ENCODE data around the gene MBOAT7.
"Not testable (repeated sequence)": the region's sequence is repeated elsewhere in the genome, so short reads cannot be mapped to it uniquely, and the experiment has no call there.

Gene MBOAT7

DNA sequence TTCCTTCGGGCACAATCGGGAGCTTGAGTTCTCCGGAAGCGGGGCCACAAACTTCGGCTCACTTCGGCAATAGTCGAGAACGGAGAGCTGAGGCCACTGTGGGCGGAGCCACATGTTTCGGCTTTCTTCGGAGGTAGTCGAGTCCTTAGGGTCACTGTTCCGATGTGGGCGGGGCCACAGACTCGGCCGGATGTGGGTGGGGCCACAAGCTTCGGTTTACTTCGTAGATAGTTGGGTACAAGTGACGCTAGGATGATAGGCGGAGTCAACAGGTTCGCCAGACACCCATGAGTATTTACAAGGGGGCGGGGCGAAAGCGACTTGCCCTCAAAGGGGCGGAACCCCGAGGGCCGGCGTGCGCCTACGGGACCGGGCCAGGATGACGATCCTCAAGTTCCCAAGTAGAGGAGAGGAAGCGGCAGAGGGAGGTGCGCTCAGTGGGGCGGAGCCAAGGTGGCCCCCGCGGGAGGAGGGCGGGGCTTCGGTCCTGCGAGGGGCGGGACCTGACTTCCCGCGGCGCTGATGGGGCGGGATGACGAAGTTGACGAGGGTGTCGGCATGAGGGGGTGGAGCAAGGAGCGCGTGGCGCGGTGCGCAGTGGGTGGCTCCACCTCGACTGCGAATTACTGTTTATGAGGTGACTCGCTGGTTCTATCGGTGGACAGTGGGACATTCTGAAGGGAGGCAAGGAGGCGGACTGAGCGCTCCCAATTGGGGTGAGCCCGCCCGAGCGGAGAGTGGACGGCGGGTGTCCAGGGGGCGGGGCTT is 539 bp upstream of the MBOAT7 start:
- peak; percentile 100 for DNase-seq (ENCODE audit: low read depth in 2 of 2, low spot score in 1 of 2)

DNA sequence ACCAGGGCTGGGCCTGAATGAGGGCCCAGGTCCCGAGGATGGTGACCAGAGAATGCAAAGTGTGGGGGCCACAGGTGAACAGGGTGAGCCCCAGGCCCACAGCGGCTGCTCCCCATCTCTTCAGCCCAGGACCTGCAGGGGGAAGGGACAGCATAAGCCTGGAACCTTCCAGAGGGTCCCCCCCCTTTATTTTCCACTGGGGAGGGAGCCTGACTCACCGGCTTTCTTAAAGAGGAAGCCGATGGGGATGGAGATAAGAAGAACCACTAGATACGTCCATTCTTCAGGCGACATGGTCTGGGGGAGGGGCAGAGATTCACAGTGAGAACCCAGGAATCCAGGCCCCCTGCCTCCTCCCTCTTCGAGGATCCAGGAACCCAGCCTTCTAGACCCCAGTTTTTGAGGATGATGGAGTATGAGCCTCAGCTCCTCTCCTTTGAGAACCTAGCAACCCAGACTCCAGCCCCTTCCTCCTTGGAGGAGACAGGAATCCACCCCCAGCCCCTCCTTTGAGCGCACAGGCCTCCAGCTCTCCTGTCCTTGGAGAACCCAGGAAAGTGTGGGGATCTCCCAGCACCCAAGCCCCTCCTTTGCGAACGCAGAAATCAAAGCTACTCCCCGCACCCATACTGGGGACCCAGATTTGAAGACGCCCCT is 1.0 kb downstream of the MBOAT7 start:
- no peak for DNase-seq (ENCODE audit: low read depth in 2 of 2, low spot score in 1 of 2)

DNA sequence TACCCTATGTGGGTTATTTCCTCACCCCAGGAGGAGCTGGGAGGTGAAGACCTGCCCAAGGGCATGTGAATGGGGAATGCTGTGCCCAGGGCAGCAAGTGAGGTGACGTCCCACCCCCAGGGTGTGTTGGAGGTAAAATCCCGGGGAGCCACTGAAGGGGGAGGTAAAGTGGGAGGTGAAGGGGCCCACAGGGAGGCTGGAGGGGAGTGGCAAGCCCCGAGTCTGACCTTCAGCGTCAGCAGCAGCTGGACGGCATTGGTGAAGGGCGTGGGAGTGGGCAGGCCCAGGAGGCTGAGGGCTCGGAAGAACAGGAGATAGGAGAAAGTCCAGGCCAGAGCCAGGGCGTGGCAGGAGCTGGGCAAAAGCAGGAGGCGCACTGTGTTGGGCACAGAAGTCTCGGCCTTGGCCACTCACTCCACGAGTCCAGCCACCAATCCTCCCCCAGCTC is 2.4 kb downstream of the MBOAT7 start:
- DNase-seq (ENCODE audit: low read depth in 2 of 2, low spot score in 1 of 2), result no peak

DNA sequence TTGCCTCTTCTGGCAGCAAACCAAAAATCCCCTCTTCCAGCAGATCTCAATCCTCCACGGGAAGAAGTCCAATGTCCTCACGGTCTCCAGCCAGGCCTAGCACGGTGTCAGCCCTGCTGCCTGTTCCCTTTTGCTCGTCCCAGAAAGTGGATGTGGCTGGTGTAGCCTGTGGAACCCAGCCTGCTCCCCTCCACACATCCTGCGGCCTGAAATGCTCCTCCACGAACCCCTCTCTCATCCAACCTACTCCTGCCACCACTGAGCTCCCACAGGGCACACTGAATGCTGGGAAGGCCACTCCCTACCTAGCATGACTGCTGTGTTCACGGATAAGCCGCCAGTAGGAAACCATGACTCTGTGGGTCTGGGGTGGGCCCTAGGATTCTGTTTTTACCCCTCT is 3.0 kb downstream of the MBOAT7 start:
- no peak for DNase-seq (ENCODE audit: low read depth in 2 of 2, low spot score in 1 of 2)

DNA sequence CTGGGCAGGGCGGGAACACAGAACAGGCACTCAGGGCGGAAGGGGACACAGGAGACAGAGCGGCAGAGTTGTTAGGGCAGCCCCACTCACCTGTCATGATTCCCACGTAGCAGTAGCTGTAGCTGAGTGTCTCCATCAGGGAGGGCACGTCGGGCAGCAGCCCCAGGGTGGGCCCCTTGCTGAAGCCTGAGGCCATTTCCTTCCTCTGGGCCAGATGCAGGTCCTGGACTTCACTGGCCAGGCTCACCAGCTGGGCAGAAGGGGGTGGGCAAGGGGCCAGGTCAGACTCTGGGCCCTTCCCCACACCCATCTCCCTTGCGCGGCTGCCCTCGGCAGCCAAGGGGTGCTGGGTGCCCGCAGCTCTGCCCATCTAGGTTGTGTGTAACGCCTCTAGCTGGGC is 5.9 kb downstream of the MBOAT7 start:
- DNase-seq (ENCODE audit: low read depth in 2 of 2, low spot score in 1 of 2), result no peak

DNA sequence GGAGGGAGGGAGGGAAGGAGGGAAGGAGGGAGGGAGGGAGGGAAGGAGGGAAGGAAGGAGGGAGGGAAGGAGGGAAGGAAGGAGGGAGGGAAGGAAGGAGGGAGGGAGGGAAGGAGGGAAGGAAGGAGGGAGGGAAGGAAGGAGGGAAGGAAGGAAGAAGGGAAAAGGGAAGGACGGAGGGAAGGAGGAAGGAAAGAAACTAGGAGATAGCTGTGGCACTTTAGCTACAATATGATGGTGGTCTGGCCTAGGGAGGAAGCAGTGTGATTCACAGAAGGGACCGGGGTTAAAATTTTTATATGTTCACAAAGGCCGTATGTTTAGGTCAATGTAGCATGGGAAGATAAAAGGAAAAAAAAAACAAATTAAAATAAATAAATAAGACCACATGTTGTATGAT is 7.5 kb downstream of the MBOAT7 start:
- not testable (repeated sequence) for DNase-seq (ENCODE audit: low read depth in 2 of 2, low spot score in 1 of 2)

DNA sequence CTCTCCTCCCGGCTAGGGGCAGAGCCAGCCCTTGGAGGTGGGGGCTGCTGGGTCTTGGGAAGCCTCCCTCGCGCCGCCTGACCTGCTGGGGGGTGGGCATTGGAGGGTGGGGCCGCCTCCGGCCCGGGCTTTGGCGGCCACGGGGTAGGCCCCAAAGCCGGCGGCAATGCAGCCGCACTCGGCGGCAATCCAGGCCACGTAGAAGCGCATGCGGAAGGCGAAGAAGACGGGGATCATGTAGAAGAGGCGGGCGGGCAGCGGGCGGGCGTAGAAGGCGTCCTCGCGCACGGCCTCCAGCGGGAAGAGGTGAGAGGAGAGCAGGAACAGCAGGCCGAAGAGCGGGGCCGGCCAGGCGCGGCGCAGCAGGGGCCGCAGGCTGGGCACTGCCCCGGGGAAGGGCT is 8.7 kb downstream of the MBOAT7 start:
- no peak for DNase-seq (ENCODE audit: low read depth in 2 of 2, low spot score in 1 of 2)

DNA sequence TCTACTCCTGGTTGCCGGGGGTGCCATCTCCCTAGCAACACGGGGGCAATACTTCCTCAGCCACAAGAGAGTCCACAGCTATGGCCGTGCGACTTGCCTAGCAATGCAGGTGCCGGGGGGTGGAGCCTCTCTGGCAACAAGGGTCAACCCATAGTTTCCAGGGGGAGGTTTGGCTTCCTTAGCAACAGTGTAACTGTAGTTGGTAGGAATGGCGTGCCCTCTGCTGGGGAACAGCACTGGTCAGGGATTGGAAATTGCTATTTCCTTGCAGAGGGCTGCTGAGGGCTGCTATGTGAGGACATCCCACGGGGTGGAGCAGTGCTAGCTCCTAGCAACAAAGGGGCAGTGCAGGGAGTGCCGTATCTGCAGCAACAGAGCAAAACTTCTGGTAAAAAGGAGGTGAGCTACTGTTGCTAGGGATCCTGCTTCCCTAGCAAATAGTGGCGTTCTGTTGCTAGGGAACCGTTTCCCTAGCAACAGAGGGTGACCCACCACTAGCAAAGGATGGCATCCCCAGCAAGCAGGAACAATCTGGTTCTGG is 9.4 kb downstream of the MBOAT7 start:
- no peak for DNase-seq (ENCODE audit: low read depth in 2 of 2, low spot score in 1 of 2)

DNA sequence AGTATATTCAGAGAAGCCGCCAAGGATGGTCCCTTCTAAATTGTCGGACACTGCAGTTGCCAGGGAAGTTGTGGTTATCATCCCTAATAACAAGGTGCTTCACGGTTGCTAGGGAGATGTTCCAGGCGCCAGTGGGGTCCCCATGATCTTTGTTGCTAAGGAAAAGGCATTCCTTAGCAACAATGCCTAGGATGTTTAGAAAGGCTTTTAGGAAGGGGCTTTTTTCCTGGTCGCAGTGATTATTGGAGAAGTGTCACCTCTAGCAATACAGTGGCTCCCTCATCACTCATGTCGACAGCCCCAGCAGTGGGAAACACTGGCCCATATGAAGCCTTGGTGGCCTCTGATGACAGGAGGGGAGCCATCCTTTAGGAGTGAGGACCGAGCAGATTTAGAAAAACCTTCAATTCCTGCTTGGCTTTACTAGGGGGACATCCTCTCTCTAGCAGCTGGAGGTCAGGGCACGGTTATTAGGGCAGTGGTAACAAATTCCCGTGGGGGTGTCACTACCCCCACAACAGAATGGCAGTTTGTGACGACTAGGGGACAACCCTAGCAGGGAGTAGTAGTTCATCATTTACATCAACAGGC is 10.0 kb downstream of the MBOAT7 start:
- no peak for DNase-seq (ENCODE audit: low read depth in 2 of 2, low spot score in 1 of 2)

DNA sequence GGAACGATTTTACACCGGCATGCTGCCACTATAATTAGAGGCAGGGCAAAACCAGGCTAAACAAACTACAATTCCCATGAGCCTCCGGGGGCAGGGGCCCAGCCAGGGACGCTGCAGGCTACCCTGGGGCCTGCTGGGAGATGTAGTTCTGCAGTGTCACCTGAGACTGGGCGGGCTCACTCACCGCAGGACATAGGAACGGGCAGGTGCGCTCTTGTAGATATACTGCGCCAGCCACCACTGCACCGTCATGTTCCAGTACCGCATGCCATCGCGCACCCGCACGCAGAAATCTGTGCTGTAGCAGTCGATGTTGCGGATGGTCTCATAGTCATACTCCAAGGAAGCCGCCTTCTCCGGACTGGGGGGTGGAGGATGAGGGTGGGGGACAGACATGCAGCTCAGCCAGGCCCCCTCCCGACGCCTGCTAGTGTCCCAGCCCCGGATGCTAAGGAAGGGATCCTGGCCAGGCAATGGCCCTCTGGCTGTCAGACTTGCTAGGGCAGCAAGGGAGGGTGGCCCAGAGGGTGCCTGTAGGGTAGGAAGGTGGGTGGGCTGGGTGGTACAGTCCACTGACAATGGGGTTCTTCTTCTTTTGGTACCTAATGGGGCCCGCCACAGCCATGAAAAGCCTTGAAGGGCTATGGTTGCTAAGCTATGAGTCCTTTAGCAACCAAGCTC is 10.7 kb downstream of the MBOAT7 start:
- DNase-seq (ENCODE audit: low read depth in 2 of 2, low spot score in 1 of 2), result no peak

DNA sequence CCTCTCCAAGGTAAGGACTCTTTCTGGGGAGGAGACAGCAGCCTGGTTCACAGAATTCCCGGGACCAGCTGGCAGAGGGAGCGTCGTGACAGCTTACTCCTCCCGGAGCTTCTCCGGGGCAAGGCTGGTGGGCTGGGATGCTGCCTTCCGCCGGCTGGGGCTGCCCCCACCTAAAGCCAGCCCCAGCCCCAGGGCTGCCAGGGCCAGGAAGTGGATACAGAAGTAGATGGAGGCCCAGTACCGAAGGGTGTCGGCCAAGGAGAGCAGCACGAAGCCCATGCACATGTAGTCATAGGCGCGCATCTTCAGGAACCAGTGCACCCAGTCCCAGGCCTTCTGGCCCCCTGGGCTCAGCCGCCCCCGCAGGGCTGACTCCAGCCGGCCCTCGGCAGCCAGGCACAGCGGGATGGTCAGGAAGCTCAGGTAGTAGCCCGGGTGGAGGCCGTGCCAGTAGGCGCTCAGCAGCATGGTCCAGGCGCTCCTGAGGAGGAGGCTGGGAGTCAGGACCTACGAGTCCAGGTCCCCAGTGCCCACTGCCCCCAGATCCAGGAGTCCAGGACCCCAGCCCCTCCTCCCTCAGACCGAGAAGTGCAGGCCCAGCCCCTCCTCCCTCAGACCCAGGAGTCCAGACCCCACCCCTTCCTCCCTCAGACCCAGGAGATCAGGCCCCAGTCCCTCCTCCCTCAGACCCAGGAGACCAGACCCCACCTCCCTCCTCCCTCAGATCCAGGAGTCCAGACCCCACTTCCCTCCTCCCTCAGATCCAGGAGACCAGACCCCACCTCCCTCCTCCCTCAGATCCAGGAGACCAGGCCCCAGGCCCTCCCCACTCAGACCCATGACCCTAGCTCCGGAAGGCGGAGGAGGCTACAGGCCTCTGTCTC is 15.2 kb downstream of the MBOAT7 start:
- DNase-seq (ENCODE audit: low read depth in 2 of 2, low spot score in 1 of 2), result no peak

DNA sequence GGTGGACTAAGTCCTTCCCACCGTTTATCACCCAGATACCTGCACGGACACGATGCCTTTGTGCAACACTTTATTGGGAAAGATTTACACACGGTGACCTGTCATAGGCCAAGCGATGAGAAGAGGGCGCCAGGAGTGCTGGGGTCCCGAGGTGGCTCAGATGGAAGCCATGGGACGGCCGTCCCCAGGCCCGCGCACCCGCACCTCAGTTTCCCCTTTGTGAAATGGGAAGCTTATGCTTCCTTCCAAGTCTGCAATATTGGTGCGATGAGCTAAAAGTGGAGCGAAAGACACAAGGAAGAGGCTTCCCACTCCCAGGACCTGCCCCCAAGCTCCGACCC is 16.1 kb downstream of the MBOAT7 start:
- no peak for DNase-seq (ENCODE audit: low read depth in 2 of 2, low spot score in 1 of 2)

DNA sequence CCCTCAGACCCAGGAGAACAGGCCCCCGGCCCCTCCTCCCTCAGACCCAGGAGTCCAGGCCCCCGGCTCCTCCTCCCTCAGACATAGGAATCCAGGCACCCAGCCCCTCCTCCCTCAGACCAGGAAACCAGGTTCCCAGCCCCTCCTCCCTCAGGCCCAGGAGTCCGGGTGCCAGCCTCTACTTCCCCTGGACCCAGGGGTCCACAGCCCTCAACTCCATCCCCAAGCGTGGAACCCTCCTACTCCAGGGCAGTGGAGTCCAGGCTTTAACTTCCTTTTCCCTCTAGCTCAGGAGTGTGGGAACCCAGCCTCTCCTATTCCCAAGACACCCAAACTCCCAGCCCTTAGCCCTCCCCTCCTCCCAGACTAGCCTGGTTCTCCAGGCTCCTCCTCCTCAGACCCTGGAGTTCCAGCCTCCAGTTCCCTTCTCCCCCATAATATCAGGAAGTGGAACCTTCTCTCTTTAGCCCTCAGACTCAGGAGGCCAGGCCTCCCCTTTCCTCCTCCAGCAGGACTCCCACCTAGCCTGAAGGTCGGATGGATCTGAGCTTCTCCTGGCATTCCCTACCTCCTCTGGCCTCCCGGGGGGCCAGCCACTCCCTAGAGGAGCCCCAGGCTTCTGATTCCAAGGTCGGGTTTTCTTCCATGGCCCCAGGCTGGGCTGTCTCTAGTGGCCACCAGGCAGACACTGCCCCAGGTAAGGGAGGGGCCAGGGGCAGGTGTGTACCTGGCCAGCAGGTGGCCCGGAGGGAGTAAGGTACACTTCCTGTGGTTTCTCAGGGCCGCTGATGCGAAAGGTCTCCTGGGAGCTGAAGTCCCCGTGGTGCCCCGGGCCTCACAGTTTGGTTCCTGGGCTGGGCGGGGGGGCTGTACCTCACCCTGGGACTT is 16.7 kb downstream of the MBOAT7 start, which contains the start of gene TMC4:
Gene TMC4, minus strand, starts transcription at position 690 of the 888 bp plus-strand sequence. Its CDS starts 43 bp downstream, at position 647.
- DNase-seq (ENCODE audit: low read depth in 2 of 2, low spot score in 1 of 2), result no peak

DNA sequence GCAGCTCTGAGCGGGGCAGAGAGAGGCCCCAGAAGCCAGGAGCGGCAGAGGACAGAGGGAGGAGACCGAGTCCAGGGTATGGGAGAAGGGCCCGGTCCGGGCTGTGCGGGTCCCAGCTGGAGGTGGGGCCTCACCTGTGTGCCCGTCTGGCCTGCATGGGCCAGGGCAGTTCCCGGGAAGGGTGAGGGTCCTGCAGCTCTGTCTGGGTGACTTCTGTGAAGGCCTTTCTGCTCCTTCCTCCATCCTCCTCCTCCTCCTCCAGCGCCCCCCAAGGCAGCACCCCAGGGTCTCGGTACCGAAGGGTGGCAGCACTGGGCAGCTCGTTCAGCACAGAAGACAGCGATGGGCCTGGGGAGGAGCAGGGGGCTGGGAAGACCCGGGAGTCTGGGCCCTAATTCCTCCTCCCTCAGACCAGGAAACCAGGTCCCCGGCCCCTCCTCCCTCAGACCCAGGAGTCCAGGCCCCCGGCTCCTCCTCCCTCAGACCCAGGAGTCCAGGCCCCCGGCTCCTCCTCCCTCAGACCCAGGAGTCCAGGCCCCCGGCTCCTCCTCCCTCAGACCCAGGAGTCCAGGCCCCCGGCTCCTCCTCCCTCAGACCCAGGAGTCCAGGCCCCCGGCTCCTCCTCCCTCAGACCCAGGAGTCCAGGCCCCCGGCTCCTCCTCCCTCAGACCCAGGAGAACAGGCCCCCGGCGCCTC is 17.5 kb downstream of the MBOAT7 start:
- DNase-seq (ENCODE audit: low read depth in 2 of 2, low spot score in 1 of 2), result not testable (repeated sequence)

DNA sequence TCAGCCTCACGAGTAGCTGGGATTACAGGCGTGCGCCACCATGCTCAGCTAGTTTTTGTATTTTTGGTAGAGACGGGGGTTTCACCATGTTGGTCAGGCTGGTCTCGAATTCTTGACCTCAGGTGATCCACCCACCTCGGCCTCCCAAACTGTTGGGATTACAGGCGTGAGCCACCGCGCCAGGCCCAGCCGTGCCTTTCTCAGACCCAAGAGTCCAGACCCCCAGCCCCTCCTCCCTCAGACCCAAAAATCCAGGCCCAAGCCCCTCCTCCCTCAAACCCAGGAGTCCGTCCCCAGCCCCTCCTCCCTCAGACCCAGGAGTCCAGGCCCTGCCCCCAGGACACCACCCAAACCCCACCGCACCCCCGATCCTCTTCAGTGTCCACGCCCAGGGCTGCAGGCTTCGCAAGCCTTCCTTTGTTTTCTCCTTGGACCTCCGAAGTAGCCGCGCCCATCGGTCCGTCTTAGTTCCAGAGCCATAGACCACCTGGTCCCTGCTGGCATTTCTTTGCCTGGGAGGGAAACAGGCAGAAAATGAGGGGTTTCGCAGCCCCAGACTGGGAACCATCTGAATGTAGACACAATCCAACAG is 20.1 kb downstream of the MBOAT7 start:
- DNase-seq (ENCODE audit: low read depth in 2 of 2, low spot score in 1 of 2), result no peak

DNA sequence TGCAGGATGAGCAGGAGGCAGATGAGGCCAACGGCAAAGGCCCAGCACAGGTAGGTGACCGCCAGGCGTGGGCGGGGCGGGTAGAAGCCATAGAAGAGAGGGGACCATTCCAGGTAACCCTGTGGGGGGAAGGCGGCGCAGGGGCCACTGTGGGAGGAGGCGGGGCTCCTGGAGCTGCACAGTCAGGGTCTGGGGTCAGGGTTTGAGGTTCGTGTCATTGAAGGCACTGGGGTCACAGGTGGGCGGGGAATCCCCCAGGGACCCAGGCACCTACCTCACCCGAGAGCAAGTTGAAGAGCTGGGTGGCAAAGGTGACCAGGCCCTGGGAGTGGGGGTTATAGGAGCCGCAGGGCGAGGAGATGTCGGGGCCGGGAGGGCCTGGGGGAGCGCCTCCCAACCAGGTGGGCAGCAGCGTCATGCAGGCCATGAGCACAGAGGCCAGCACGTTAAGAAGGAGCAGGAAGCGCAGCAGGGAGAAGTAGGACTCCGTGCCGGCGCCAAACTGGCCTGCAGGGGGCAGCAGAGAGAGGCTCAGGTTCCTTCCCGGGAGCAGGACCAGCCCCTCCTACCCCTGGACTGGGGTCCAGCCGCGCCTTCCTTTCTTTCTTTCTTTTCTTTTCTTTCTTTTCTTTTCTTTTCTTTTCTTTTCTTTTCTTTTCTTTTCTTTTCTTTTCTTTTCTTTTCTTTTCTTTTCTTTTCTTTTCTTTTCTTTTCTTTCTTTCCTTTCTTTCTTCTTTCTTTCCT is 21.0 kb downstream of the MBOAT7 start:
- peak; percentile 79 to 92 for DNase-seq (ENCODE audit: low read depth in 2 of 2, low spot score in 1 of 2)

DNA sequence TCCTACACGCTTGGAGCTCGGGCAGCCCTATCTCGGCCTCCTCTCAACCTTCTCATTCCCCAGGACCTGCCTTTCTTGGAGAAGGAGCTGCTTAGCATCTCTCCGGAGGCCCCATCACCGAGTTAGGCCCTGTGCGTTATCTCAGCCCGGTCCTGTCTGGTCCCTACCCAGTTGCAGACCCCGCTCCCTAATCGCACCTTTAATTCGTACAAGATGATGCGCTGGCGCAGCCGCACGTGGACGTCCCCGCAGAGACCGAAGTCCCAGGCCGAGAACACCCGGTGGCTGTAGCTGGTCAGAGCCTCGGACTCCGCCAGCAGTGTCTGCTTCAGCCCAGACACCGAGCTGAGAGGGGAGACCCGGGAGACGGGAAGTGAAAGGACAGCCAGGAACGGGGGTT is 24.2 kb downstream of the MBOAT7 start:
- no peak for DNase-seq (ENCODE audit: low read depth in 2 of 2, low spot score in 1 of 2)
